GM18508 (cell line): ENCODE measurements around the gene ZWINT.

Experiments
- ATAC-seq: cut with Tn5 transposase; IDR thresholded peaks from one replicate; pipeline ENCODE4 v1.9.1; 2021; ENCODE audit warnings: moderate number of reproducible peaks; ENCODE audit not compliant: insufficient read depth, unreplicated experiment

Gene ZWINT, protein sequence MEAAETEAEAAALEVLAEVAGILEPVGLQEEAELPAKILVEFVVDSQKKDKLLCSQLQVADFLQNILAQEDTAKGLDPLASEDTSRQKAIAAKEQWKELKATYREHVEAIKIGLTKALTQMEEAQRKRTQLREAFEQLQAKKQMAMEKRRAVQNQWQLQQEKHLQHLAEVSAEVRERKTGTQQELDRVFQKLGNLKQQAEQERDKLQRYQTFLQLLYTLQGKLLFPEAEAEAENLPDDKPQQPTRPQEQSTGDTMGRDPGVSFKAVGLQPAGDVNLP

DNA sequence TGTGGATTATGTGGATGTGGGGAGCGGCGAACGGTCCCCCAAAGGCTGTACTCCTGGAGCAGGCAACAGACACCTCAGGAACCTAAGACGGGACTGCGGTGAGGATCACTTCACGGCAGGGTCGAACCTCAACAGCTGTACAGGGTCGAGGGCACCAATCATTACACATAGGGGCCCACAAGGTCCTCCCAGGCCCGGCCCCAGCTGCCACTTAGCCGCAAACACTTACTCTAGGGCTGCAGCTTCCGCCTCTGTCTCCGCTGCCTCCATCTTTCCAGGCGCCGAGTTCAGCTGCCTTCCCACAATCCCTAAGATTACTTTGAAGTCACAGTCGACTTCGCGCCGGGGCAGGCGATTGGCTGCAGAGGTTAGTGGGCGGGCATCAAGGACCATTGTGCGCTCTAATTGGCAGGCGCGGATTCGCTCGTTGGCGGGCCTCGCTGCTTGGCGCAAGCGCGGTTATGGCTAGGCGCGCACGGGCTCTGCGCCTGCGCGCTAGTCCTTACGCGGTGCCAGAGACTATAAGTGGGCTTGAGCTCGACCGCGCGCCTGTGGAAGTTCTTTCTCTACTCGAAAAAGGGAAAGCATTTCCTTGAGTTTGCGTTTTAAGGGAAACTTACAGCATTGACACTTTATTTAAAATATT is at the start of gene ZWINT:
Gene ZWINT (minus strand): TSS at position 293 of the 646 bp plus-strand sequence. CDS start 23 bp downstream, at position 270.
- peak; percentile 97 for ATAC-seq

DNA sequence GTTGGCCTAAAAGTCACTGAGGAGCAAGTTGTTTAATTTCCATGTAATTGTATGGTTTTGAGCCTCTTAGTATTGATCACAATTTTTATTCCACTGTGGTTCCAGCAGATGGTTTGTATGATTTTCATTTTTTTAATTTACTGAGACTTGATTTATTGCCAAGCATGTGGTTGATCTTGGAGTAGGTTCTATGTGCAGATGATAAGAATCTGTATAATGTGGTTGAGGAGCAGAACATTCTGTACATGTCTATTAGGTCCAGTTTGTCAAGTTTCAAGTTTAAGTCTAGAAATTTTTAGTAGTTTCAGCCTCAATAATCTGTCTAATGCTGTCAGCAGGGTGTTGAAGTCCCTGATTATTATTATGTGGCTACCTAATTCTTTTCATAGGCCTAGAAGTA is 22.7 kb upstream of the ZWINT start:
- no peak for ATAC-seq

DNA sequence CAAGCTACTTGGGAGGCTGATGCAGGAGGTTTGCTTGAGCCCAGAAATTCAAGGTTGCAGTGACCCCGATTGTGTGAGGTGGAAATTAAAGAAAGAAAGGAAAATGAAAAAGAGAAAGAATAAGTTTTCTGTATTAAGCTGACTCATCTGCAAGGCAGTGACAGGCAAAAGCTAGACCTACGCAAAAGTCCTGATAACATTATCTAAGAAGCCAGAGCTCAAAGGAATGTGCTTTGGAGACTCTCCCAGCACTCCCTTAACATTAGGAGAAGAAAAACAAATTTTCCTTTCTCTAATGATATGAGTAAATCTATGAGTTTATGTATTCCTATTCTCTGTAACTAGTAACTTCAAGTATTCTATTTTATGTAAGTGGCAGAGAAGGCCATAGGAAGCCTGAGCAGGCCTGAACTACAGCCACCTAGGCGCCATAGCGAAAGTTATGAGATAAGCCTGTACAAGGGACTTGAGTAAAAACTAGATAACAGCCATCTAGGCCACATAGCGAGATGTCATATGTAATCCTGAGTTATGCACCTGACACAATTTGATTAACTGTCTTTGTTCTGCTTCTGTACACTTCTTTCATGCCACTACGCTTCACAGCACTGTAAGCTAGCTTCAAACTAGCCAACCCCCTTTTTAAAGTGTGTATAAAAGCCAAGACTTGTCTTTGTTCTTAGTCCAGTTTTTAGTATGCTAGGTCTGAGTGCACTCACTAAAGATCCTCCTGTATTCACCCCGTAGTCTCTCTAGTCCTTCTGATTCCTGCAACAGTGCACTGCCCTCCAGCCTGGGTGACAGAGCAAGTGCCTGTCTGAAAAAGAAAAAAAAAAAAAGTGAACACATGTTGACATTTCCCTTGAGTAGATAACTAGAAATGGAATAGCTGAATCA is 9.4 kb upstream of the ZWINT start:
- ATAC-seq: no peak

- ATAC-seq: no peak
These were observed 484 bp downstream of the ZWINT start for GRCh38 chr10:56360583-56360966.

DNA sequence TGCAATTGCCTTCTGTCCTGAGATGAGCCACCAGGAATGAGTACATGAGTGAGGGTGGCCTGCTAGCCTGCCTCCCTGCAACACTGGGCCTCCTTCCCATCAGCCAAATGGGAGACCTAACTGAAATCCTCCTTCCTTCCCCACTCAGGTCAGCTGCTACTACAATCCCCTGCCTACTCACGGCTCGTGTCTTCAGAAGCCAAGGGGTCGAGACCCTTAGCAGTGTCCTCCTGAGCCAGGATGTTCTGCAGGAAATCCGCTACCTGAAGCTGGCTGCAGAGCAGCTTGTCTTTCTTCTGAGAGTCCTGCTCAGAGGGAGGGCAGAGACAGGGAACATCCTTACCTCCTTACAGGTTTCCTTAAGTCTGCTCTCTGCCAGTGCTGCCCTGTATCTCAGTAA is 1.2 kb downstream of the ZWINT start:
- ATAC-seq: no peak

GRCh38 chr10:56357018-56357417 is 4.0 kb downstream of the ZWINT start:
- no peak for ATAC-seq

- no peak for ATAC-seq
These were observed 9.0 kb downstream of the ZWINT start for GRCh38 chr10:56351909-56352630.

DNA sequence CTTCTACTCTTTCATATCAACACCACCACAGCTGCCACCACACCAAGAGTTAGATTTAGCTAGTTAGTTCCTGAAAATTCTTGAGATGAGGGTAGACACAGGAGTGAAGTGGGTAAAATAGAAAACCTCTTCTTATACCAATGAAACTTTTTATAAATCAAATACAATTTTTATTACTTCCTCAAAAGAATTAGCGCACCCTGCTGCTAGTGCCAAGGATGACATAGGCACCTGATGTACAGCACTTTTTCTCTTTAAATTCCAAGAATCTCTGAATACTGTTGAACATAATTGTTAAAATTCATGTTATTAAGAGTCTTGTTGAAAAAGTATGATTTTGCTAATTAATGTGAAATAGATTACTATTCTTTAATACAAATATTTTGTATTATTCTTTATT is 11.4 kb downstream of the ZWINT start:
- no peak for ATAC-seq

DNA sequence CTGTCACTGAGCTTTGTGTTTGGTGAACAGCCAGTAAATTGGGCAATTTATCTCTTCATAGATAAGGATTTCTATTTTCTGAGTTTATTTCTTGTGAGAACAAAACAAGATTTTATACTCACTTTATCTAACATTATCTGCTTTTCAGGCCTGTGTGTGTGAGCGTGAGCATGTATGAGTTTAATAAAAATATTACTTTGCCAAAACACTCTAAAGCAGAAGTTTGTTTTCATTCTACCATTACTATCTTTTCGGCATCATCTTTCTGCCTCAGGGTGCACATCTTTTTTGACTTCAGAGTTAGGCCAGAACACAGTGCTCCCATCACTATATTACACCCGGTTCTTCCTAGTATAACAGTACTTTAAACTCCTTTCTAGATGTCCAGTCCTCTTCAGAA is 13.0 kb downstream of the ZWINT start:
- ATAC-seq: no peak

DNA sequence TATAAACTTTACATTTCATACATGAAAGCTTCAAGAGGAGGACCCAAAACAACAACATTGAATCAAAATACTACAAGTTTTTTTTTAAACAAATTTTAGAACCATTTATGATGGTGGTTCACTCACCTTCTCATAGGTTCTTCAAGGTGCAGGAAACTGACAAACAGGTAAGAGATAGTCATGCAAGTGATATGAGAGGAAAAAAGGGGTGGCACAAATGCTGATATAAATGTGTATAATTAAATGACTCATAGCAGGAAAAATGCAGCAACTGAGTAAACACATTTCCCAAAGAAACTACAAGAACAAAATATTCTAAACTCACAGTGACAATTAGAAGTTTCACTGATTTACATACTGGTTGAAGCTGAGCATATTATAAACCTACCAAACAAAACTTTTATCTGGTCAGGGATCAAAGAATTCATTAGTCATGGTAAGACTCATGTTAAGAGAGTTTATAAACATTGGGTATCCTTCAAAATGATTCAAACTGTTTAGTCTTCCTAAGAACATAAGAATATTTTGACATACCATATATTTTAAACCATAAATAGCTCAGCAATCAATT is 14.1 kb downstream of the ZWINT start:
- no peak for ATAC-seq

DNA sequence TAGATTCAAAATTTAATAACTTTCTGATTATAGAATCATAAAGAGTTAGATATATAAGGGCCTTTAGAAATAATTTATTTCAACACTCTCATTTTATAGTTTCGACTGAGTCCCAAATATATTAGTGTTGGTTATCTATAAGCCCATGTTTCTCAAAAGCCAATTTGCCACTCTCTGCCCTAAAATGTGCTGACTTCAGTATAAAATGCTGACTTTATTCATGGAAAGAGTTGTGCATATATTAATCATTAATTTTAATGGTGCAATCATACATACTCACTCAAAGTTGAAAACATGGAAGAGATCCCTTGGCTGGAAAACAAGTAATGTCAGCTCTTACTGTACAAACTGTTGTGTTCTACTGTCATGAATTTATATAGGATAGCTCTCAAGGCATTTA is 19.4 kb downstream of the ZWINT start:
- ATAC-seq: no peak

GRCh38 chr10:56329961-56330360 is 31.1 kb downstream of the ZWINT start:
- ATAC-seq: no peak

GRCh38 chr10:56327118-56327517 is 33.9 kb downstream of the ZWINT start:
- ATAC-seq: no peak

DNA sequence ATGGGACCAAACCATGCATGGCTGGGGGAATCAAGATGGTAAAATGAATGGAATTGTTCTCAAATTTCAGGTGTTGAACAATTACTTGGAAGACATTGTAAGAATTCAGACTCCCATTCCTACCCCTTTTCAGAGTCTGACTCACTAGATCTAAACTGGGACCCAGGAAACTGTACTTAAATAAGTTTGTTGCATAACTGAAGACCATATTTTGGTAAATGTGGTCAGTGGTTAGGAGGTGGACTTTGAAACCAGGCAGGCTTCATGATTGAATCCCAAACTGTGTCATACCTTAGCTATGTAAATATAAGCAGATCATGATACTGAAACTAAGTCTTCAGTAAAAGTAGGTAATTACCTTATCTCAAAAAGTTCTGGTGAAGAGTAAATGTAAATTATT is 41.7 kb downstream of the ZWINT start:
- peak; percentile 99 for ATAC-seq

GRCh38 chr10:56318816-56319215 is 42.2 kb downstream of the ZWINT start:
- no peak for ATAC-seq

DNA sequence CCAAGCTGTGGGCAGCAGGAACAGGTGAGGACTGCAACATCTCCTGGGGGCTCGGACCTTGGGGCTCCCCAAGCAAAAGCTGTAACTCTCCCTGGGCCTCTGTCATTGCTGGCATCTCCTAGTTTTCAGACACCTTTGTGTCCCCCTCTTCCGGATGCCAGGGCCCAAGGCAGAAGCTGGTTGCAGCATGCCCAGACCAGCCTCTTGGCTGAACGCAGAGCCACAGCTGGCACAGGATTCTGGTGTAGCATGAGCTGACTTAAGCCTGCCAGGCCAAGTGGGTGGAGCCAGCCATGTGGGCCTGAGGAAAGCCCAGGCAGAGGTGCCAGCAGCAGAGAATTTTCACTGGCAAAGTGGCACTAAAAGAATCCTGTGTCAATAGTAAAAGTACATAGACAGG is 43.5 kb downstream of the ZWINT start:
- no peak for ATAC-seq

GRCh38 chr10:56316603-56317002 is 44.5 kb downstream of the ZWINT start:
- no peak for ATAC-seq
